Fibroblast of skin of back (primary cell): Measurements from ENCODE around the gene AK5.
A peak's percentile ranks its signal among the peaks of the same experiment; 100 is the strongest.
"Not testable (repeated sequence)": the region's sequence is repeated elsewhere in the genome, so short reads cannot be mapped to it uniquely, and the experiment has no call there.

Experiments used
- DNase-seq: peaks from one replicate; pipeline ENCODE4 v3.0.0-alpha.2; 2013

AK5 gene

DNA sequence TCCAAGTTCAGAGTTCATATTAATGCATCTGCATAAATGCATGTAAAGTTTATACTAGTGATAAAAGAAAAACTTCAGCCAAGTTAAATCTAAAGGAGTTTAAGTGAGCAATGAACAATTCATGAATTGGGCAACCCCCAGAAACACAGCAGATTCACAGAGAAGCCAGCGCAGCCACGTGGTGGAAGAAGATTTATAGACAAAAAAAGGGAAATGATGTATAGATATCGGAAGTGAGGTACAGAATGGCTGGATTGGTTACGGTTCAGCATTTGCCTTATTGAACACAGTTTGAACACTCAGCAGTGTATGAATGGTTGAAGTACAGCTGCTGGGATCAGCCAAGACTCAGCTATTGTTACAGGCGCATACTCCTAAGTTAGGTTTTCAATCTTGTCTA lies 5.7 kb downstream of the AK5 start:
- DNase-seq: no peak

GRCh38 chr1:77288275-77288674 lies 6.5 kb downstream of the AK5 start:
- DNase-seq: no peak

DNA sequence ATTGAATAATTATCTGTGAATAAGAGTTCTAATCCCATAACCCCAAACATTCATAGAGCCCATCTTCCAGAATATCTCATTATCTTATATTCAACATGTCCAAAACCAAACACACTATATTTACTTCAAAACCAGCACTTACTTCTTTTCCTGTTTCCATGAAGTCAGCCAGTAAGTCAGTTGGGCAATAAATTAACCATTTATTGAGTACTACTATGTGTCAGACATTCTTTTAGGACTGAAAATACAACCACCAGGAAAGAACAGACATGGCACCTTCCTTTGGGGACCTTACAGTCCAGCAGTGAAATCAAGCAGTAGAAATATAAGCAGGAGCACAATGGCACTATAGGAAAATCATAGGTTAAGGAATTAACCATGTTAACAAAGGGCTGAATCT lies 8.8 kb downstream of the AK5 start:
- no peak for DNase-seq

DNA sequence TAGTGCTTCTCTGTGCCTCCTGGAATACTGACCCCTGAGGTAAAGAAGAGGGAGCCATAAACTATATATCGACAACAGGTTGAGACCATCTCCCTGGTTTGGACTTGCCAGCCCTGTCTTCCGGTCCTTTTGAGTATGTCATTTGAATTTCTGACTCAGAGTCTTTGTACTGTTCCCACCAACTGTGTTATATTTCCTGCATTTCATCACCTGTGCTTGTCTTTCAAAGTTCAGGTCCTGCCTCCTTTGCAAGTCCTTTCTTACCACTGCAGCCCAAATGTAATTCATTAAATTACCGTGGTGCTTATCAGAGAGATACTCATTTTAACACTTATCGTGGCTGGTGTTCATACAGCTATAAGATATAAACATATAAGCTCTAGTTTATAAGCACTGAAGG lies 10.7 kb downstream of the AK5 start:
- no peak for DNase-seq

DNA sequence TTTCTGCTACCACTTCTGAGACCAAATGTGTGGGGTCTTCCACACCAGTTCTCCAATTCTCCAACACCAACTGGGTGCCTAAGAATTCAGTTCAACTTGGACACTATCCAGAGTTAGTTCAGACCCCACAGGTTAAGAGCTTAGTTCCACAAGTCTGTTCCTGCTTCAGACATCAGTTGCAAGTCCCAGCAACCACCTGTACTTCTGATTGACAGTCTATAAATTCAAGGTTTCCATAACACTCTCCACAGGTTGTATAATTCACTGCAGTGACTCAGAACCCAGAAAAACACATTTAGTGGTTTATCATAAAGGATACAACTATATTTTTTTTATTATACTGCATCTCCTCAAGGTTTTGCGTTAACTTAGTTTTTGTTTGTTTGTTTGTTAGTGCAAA lies 18.7 kb downstream of the AK5 start:
- DNase-seq: no peak

- DNase-seq: no peak
Measured at GRCh38 chr1:77303387-77303786, 21.6 kb downstream of the AK5 start.

GRCh38 chr1:77308889-77309621 lies 27.2 kb downstream of the AK5 start:
- DNase-seq: no peak

DNA sequence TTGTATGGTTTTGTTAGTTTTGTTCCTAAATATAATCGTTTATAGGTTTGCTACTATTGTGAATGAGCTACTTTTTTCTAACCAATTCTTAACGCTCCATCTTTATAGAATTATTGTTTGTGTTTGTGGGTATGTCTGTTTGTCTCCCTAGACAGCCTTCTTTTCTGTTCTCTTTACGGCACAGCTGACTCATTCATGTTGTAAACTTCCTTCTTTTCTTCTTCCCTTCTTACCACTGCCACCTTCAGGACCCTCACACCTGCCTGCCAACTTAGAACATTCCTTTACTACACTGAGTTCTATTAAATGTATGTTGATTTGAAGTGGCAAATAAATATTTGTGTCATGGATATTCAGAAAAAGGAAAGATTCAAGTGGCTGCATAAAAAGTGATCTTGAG lies 29.1 kb downstream of the AK5 start:
- no peak for DNase-seq

DNA sequence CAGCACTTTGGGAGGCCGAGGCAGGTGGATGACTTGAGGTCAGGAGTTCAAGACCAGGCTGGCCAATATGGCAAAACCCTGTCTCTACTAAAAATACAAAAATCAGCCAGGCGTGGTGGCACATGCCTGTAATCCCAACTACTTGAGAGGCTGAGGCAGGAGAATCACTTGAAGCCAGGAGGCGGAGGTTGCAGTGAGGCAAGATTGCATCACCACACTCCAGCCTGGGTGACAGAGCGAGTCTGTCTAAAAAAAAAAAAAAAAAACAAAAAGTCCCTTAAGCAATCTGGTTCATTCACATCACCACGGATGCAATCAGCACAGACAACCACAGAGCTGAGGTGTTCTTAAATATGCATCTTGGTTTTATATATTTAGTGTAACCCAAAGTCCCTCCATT lies 30.5 kb downstream of the AK5 start:
- DNase-seq: not testable (repeated sequence)

GRCh38 chr1:77313491-77313890 lies 31.7 kb downstream of the AK5 start:
- peak; percentile 28 for DNase-seq

DNA sequence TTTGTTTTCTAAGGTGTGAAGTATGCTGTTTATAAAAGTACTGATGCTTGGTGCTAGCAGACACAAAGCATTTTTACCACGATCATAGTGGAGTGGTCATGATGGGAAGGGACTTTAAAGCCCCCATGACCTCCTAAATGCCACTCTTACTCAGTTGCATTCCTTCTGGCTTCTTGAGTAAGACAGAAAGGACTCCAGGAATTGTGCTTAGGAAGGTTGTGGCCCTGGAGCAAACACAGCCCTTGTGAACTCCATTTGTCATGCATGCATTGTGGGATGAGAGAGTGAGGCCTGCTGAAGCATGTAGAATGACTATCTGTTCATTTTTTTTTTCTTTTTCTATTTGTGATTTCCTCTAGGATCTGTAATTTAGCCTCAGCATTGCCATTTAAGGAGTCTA lies 34.2 kb downstream of the AK5 start:
- peak; percentile 63 for DNase-seq

DNA sequence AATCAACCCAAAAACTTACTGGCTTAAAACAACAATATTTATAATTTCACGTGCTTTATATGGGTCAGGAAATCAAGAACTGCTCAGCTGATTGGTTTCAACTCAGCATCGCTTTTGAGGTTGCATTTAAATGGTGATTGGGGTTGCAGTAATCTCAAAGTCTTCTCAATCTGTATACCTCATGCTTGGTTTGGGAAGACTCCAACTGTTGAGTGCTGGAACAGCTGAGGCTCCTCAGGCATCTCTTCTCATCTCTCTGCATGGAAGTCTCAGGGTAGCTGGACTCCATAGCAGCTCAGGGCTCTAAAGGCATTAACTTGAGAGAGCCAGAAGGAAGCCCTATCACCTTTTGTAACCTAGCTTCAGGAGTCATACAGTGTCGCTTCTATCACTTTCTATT lies 35.1 kb downstream of the AK5 start:
- no peak for DNase-seq

GRCh38 chr1:77319036-77319705 lies 37.4 kb downstream of the AK5 start:
- DNase-seq: peak; percentile 36

DNA sequence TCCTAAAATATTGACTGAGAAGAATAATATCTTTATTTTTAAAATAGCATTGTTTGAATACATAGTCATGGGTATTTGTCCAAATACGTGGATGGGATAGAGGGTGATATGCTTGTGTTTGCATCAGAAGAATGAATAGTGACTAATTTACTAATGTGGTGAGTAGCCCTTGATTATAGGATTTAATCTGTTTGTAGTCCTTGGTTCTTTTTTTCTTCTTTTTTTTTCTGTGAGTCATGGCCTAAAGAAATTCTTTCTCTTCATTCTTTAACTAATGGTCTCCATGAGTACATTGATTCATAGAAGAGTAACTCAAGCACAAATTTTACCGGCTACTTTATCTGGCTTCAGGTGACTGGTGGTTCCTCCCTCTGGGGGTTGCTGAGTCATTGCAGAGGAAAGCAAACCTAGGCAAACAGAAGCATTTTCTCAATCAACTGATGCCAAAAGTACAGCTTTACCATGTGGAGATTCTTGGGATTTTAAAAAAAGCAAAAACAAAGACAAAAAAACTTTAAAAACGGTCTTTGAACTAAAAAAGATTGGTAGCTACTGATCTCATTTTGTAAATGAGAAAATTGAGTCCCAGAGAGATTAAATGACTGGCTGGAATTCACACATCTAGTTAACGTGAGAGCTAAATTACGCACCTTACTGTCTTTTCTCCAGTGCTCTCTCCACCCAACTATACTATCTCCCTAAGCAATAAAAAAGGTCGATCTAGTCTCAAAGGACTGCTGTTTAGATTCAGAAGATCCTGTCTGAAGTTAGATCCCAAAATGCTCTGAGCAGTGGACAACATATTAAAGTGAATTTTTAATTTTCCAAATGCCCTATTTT lies 40.5 kb downstream of the AK5 start:
- peak; percentile 90 for DNase-seq

- no peak for DNase-seq
Measured at GRCh38 chr1:77333501-77333900, 51.7 kb downstream of the AK5 start.

DNA sequence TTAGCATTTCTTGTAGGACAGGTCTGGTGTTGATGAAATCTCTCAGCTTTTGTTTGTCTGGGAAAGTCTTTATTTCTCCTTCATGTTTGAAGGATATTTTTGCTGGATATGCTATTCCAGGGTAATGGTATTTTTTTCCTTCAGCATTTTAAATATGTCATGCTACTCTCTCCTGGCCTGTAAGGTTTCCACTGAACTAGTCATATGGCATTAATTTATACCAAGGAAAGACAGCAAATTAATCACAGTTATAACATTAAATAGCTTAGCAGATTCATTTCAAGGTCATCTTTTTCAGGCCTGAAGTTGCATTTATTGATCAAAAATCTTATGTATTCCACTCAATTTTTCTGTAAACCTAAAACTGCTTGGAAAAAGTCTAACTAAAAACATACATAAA lies 54.9 kb downstream of the AK5 start:
- no peak for DNase-seq

DNA sequence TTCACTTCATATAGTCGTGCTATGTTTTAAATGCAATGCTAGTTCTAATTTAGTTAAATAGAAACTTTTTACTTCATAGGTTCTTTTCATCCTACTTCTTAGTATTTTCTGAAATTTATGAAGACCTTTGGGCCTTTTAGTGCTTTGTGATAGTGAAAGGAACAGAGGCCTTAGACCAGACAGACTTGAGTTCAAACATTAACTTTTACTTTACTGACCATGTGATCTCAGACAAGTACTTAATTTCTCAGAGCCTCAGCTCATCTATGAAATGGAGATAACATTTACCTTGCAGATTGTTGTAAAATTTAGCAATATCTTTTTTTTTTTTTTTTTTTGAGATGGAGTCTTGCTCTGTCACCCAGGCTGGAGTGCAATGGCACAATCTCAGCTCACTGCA lies 57.5 kb downstream of the AK5 start:
- no peak for DNase-seq

DNA sequence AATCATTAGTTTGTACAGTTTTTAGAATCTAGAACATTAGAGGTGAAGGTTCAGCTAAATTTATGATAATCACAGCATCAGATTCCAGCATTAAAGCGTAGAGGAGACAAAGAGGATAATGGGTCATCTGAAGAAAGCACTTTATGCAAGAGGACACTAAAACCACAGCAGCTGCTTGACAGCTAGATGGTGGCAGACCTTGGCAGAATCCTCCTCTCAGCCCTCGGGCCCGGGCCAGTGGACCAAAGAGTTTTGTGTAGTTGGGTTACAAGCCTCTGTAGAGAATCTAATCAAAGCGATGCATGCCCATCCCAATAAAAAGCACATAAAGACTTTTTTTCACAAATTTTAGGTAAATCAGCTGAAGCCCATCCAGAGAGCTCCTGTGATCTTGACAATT lies 59.4 kb downstream of the AK5 start:
- DNase-seq: no peak

GRCh38 chr1:77342745-77343144 lies 60.9 kb downstream of the AK5 start:
- no peak for DNase-seq

DNA sequence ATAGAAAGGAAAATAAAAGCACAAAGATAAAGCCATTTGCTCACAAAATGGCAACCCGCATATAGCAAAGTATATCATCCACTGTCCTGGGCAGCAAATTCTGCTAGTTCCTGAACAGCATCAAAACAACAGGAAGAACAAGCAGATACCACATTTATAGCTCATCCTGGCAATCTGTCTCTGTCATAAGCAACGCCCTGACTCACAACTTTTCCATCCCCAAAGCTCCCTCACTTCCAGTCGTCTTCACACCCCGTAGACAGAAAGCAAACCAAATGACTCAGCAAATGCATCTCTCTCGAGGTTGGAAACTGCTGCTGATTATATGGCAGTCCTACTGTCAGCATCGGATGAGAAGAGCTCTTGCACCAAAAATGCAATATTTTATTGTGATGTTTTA lies 65.8 kb downstream of the AK5 start:
- DNase-seq: peak; percentile 96

GRCh38 chr1:77348549-77348948 lies 66.7 kb downstream of the AK5 start:
- DNase-seq: no peak

GRCh38 chr1:77349275-77349674 lies 67.5 kb downstream of the AK5 start:
- no peak for DNase-seq

DNA sequence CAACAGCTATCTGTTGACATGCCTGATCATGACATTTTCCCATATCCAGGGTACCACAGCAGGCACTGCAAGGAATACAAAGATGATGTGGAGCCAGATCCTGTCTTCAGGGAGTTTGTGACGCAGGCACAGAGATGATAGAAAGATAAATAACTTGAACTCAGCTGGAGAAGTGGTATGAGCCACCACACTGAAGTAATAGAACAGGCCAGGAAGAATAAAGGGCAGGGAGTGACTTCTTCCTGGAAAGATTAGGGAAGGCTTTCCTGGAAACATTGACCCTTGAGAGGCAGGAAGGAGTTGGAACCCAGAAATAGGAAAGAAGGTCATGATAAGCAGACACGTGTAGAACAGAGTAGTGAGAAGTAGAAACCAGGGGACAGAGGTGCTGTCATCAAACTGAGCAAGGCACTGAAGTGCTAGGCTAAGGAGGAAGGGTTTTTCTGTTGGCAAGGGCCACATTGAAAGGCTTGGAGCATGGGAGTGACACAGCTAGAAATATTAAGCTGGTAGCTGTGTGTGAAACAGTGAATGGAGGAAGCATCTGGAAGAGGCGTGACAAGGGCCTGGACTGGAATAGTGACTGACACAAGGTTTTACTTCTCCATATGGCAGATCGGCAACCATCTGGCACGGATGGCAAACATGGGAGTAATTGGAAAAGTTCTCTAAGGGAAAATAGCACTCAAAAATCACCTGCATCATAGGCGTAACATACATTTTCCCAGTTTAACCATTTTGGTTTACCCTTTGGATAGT lies 68.4 kb downstream of the AK5 start:
- no peak for DNase-seq
